Ovary (tissue), 9 donors: ENCODE data around the gene ACR. TPM values are rescaled to one million over a fixed set of nuclear protein-coding genes. Genes with fewer than 3 reads are reported as not detected.

ENCODE experiments used
- DNase-seq, 5 donors: peaks; one replicate each; pipeline ENCODE4 v3.0.0-alpha.2; 2019 to 2020
- H3K27ac ChIP-seq, 2 donors: fragments of 200-600 bp; one replicate each; pipeline versions ENCODE4 v1.5.1 to v1.8.0; 2019 to 2022
- H3K27me3 ChIP-seq: fragments of 200-600 bp; one replicate; pipeline ENCODE4 v1.8.0; 2022
- H3K36me3 ChIP-seq: fragments of 200-600 bp; sonication (generic); one replicate; pipeline ENCODE4 v1.5.1; 2019
- H3K4me1 ChIP-seq: one replicate; pipeline ENCODE4 v1.8.1; 2013; ENCODE audit warnings: mild to moderate bottlenecking, moderate library complexity; ENCODE audit not compliant: insufficient read depth
- H3K4me3 ChIP-seq: fragments of 200-600 bp; sonication (generic); one replicate; pipeline ENCODE4 v1.5.1; 2017
- H3K9me3 ChIP-seq, 2 donors: fragments of 200-600 bp in 1 of 2; sonication (generic) in 1 of 2; one replicate each; pipeline versions ENCODE4 v1.5.1 to v1.8.1; 2013 to 2019; ENCODE audit warnings: mild to moderate bottlenecking in 1 of 2, moderate library complexity in 1 of 2
- CTCF ChIP-seq, 3 donors: fragments of 450-650 bp in 2 of 3; fragments of 200-600 bp in 1 of 3; IDR thresholded peaks; one replicate each; pipeline versions ENCODE4 v1.5.1 to v1.8.0; 2016 to 2022; ENCODE audit warnings: antibody characterized with exemption in 3 of 3, mild to moderate bottlenecking in 1 of 3
- EP300 ChIP-seq: sonication (generic); formaldehyde crosslinking; IDR thresholded peaks from one replicate; pipeline ENCODE4 v1.6.1; 2017; ENCODE audit warnings: antibody characterized with exemption
- POLR2A ChIP-seq: fragments of 450-650 bp; IDR thresholded peaks from one replicate; pipeline ENCODE4 v1.6.1; 2017; ENCODE audit warnings: antibody characterized with exemption, mild to moderate bottlenecking, moderate library complexity
- WGBS, 3 donors: extraction: QIAGEN DNeasy Blood & Tissue Kit in 1 of 3; methylation state at CpG; one replicate each; pipeline versions ENCODE4 v1.1.5 to v1.1.7; 2013 to 2017; 5-methylcytosine and 5-hydroxymethylcytosine counted together
- intact Hi-C, 4 donors: fragments of 100-400 bp; cut with DNase I; formaldehyde crosslinking; loops; one replicate each; pipeline versions ENCODE4 v1.11.0 to v1.15.1; 2022 to 2023
- polyA plus RNA-seq, 2 donors: library from polyadenylated mRNA; stranded (reverse); fragments of 200-250 nt in 1 of 2; fragments of 350-450 nt in 1 of 2; fragmentation: Illumina TruSeq in 1 of 2; extraction: RNeasy Lipid Tissue Mini Kit (QIAGEN cat#74804) in 1 of 2; gene quantifications; one replicate each; pipeline ENCODE4 v1.2.3, GENCODE V29; 2013 to 2014
- total RNA-seq, 7 donors: library from RNA; depleted of rRNA in 2 of 7; stranded (reverse); fragments of >200 nt in 2 of 7; fragmentation: NEBNext Ultra II Directional in 3 of 7; extraction: Animal tissue kit (Norgen Biotek cat#: 25700) in 3 of 7; gene quantifications; one replicate each; pipeline versions ENCODE4 v1.1.0 to v1.2.4, GENCODE V29; 2016 to 2023
- donor health status: DM: no; HTN: no; CAD: no; lungs with moderate emphysema.
- donor health status: DM: no; HTN: no; CAD: no.
- donor health status: Bipolar disorder and iron deficiency.
- donor health status: DM: yes; HTN: yes; CAD: no.
- donor health status: DM: no; HTN: no; CAD: no.
- donor health status: DM: yes; HTN: yes; CAD: no.

Gene ACR
- total and polyA plus RNA-seq, 9 donors, result 0.25 to 1.3 (median 0.33) TPM; not detected in 4

- intact Hi-C loops, result no loop called here
- H3K36me3 ChIP-seq, result no peaks in the 10 kb centered on the region
- no peaks in the 10 kb centered on the region for H3K27me3 ChIP-seq
- DNase-seq, result peak in 3 of 5 donors; percentile 16 to 31 (median 18)
- H3K27ac ChIP-seq, result no peak overlapping the region
- no peak overlapping the region for H3K4me3 ChIP-seq
- no peaks in the 10 kb centered on the region for H3K9me3 ChIP-seq
- WGBS, 3 donors, result 55 to 67% (median 58%) methylated on average over 59 to 76 of the region's 76 CpGs
- TF ChIP-seq POLR2A (no peak), CTCF (IDR thresholded peaks at IDR 0.05) (no peak), EP300 (no peak)
- H3K4me1 ChIP-seq, result no peaks in the 10 kb centered on the region
Measured at GRCh38 chr22:50730941-50731661, 6.9 kb upstream of the ACR start.

GRCh38 chr22:50731811-50732624 lies 6.0 kb upstream of the ACR start:
- peak in 3 of 5 donors; percentile 28 to 57 (median 31) for DNase-seq
- TF ChIP-seq CTCF (IDR thresholded peaks at IDR 0.05) (peak in 1 of 3 donors; percentile 27), POLR2A (no peak)
- Histone ChIP-seq H3K4me1 (no peaks in the 10 kb centered on the region), H3K4me3 (no peak overlapping the region), H3K27me3 (no peaks in the 10 kb centered on the region), H3K27ac (no peak overlapping the region), H3K9me3 (no peaks in the 10 kb centered on the region), H3K36me3 (no peaks in the 10 kb centered on the region)
- 30 to 43% (median 41%) methylated on average over 29 to 32 of the region's 32 CpGs for WGBS, 3 donors
- intact Hi-C loops, result no loop called here

DNA sequence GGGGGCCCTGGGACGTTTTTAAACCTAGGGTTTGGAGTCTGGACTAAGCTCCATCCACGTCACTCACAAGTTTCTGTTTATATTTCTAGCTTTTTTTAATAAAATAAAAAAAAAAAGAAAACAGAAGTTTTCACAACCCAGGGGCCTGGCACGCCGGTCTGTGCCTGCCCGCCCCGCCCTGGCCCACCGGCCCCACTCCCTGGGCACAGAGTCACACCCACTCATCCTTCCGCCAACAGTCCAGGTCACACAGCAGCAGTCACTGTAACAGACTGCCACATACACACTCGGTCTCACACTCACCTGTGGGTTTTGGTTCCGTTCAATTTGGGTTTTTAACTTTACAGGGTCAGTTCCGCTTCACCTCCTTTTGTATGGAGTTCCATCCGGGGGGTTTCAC lies 5.3 kb upstream of the ACR start:
- Histone ChIP-seq H3K9me3 (no peaks in the 10 kb centered on the region), H3K4me3 (no peak overlapping the region), H3K27me3 (no peaks in the 10 kb centered on the region), H3K36me3 (no peaks in the 10 kb centered on the region), H3K27ac (no peak overlapping the region), H3K4me1 (no peaks in the 10 kb centered on the region)
- WGBS, 3 donors, result 73 to 75% (median 73%) methylated on average over 12 of the region's 12 CpGs
- no peak for TF ChIP-seq CTCF (IDR thresholded peaks at IDR 0.05)
- TF ChIP-seq POLR2A, result no peak
- TF ChIP-seq EP300, result no peak
- peak in 3 of 5 donors; percentile 3 to 21 (median 9) for DNase-seq
- intact Hi-C loops, result no loop called here

DNA sequence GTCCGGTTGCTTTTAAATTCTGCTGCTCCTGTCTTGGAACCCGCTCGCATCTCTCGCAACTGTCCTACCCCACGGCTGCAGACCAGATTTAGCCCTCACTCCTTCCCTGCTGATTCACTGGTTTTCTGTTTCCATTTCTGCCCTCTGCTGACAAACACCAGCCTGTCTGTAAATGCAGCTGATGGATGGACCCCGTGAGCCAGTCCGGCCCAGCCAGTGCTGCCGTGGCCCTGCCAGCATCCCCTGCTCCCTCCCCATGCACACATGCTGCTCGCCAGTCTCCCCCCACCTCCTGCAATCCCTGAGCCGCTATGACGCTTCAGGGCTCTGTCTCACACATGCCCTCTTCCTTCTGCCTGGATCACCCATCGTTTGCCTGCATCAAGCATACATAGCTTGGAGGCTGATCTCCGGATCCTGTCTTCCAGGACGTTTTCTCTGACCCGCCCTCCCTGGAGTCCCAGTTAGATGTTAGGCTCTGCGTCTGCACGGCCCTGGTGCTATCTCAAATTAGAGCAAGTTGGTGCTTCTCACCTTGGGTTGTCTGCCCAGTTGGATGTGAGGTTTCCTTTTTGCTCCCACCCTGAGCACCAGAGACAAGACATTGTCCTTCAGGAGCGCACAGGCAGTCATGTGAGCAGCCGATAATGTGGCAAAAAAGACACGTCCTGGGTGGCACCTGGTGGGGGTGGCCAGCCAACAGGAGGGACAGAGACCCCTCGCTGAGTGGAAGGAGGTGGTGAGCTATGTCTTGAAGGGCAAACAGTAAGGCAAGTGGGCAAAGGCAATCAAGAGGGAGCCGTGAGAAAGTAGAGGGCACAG lies 4.3 kb upstream of the ACR start:
- H3K4me1 ChIP-seq, result no peaks in the 10 kb centered on the region
- no peaks in the 10 kb centered on the region for H3K9me3 ChIP-seq
- WGBS, 3 donors, result 24 to 32% (median 27%) methylated on average over 22 of the region's 22 CpGs
- no peaks in the 10 kb centered on the region for H3K27me3 ChIP-seq
- intact Hi-C loops, result no loop called here
- TF ChIP-seq CTCF (IDR thresholded peaks at IDR 0.05) (no peak), POLR2A (no peak)
- DNase-seq, result peak in 4 of 5 donors; percentile 4 to 27 (median 10)
- no peak overlapping the region for H3K27ac ChIP-seq
- H3K36me3 ChIP-seq, result no peaks in the 10 kb centered on the region
- H3K4me3 ChIP-seq, result no peak overlapping the region
